ENCODE results near the gene GABBR2.

The GABBR2 gene

DNA sequence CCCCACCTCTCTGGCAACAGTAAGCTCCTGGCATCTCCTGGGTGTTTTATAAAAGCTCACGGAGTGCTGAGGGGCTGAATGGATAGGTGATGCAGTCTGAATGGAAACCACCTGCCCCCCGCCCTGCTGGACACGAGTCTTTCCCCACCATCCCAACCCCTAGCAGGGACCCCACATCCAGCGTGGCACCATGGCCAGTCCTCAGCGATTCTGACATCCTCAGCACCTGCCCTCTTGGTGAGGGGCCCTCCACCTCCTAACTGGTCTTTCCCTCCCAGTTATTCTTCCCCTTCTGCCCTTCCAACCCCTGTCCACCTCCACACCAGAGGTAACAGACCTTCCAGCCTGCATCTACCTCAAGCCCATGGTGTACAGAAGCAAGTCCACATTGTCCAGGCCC, 38.7 kb upstream of the GABBR2 start:
- ATAC-seq (ENCODE audit: low read depth): no peak
- TF ChIP-seq, protein P1, sequence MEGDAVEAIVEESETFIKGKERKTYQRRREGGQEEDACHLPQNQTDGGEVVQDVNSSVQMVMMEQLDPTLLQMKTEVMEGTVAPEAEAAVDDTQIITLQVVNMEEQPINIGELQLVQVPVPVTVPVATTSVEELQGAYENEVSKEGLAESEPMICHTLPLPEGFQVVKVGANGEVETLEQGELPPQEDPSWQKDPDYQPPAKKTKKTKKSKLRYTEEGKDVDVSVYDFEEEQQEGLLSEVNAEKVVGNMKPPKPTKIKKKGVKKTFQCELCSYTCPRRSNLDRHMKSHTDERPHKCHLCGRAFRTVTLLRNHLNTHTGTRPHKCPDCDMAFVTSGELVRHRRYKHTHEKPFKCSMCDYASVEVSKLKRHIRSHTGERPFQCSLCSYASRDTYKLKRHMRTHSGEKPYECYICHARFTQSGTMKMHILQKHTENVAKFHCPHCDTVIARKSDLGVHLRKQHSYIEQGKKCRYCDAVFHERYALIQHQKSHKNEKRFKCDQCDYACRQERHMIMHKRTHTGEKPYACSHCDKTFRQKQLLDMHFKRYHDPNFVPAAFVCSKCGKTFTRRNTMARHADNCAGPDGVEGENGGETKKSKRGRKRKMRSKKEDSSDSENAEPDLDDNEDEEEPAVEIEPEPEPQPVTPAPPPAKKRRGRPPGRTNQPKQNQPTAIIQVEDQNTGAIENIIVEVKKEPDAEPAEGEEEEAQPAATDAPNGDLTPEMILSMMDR (IDR thresholded peaks at IDR 0.05; ENCODE audit: poor library complexity, severe bottlenecking): no peak
- H3K27me3 ChIP-seq (ENCODE audit: insufficient read depth, poor library complexity, severe bottlenecking): no peaks in the 10 kb centered on the region
- no peaks in the 10 kb centered on the region for H3K36me3 ChIP-seq (ENCODE audit: low read depth)
- no peak overlapping the region for H3K27ac ChIP-seq (ENCODE audit: poor library complexity, severe bottlenecking)
- no peaks in the 10 kb centered on the region for H3K4me1 ChIP-seq (ENCODE audit: insufficient read depth, poor library complexity, severe bottlenecking)
- DNase-seq (ENCODE audit: low spot score): no peak
- H3K4me3 ChIP-seq (ENCODE audit: severe bottlenecking): no peak overlapping the region
- H3K9me3 ChIP-seq (ENCODE audit: severe bottlenecking): no peaks in the 10 kb centered on the region

DNA sequence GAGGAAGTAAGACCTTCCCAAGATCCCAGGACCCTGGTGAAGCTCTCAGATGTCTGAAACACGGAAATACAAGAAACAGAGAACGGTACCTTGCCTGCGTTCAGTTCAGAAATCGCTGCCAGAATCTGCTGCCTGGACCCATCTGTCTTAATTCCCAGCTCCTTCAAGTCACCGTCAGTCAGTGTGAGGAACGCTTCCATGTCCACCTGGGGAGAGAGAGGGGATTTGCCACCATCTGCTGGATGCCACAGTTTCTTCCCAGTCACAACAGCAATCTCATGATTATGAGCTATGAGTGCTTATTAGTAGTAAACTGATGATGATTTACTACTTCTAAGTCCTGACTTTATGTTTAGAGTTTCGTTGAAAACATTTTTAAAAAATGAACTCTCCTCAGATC, 36.7 kb upstream of the GABBR2 start:
- H3K4me1 ChIP-seq (ENCODE audit: insufficient read depth, poor library complexity, severe bottlenecking): no peaks in the 10 kb centered on the region
- no peak overlapping the region for H3K27ac ChIP-seq (ENCODE audit: poor library complexity, severe bottlenecking)
- H3K27me3 ChIP-seq (ENCODE audit: insufficient read depth, poor library complexity, severe bottlenecking): no peaks in the 10 kb centered on the region
- H3K36me3 ChIP-seq (ENCODE audit: low read depth): no peaks in the 10 kb centered on the region
- no peak for DNase-seq (ENCODE audit: low spot score)
- no peaks in the 10 kb centered on the region for H3K9me3 ChIP-seq (ENCODE audit: severe bottlenecking)
- TF ChIP-seq, protein P1 (IDR thresholded peaks at IDR 0.05; ENCODE audit: poor library complexity, severe bottlenecking): no peak
- ATAC-seq (ENCODE audit: low read depth): no peak
- H3K4me3 ChIP-seq (ENCODE audit: severe bottlenecking): no peak overlapping the region

DNA sequence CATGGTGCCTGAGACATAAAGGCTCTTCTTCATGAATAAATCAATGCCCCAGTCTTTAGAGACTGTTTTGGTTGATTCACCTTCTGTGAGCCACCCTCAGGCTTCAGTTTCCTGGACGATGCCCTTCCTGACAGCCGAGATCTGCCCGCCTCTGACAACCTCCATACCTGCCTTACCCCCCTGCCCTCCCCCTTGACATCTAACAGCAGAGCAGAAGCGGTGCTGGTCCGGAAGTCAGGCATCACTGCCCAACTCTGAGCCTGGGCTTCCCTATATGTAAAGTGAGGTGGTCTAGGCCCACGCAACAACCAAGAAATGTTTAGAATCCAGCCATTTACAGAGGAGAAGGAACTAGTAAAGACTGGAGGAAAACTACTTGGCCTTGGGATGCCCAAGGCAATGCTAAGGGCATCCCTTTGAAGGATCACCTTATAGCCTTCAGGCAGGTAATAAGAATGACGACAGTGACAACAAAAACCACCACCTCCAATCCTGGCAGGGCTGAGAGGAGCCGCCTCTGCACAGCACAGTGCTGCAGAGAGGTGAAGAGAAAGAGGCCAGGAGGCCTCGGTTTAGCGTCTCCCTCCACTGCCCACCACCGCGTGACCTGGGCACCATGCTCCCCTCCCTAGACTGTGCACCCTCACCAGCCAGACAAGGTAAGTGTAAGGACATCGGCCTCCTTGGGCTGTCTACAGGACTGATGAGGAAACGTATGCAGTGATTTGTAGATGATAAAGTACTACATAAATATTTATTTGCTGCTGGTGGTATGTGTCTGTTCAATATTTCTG, 35.3 kb upstream of the GABBR2 start:
- TF ChIP-seq, protein P1 (IDR thresholded peaks at IDR 0.05; ENCODE audit: poor library complexity, severe bottlenecking): no peak
- Histone ChIP-seq H3K4me3 (ENCODE audit: severe bottlenecking) (no peak overlapping the region), H3K27me3 (ENCODE audit: insufficient read depth, poor library complexity, severe bottlenecking) (no peaks in the 10 kb centered on the region), H3K4me1 (ENCODE audit: insufficient read depth, poor library complexity, severe bottlenecking) (no peaks in the 10 kb centered on the region), H3K36me3 (ENCODE audit: low read depth) (no peaks in the 10 kb centered on the region), H3K9me3 (ENCODE audit: severe bottlenecking) (no peaks in the 10 kb centered on the region), H3K27ac (ENCODE audit: poor library complexity, severe bottlenecking) (no peak overlapping the region)
- DNase-seq (ENCODE audit: low spot score) (no peak), ATAC-seq (ENCODE audit: low read depth) (no peak)

DNA sequence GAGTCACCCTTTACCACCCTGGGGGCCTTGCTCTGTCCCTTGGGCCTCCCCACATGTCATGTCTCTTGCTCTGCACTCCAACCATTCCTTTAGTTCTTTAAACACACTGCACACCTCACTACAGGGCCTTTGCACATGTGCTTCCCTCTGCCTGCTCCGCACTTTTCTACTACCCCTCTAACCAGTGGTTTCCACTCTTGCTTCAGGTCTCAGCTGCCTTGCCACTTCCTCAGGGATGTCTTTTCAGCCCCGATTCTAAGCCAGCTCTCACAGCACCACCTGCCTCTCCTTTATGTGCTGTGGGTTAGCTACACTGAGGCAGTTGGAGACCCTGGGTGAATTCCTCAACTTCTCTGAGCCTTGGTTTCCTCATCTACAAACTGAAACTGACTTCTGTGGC, 34.6 kb upstream of the GABBR2 start:
- H3K4me3 ChIP-seq (ENCODE audit: severe bottlenecking): no peak overlapping the region
- DNase-seq (ENCODE audit: low spot score) (no peak), ATAC-seq (ENCODE audit: low read depth) (no peak)
- no peaks in the 10 kb centered on the region for H3K27me3 ChIP-seq (ENCODE audit: insufficient read depth, poor library complexity, severe bottlenecking)
- no peaks in the 10 kb centered on the region for H3K4me1 ChIP-seq (ENCODE audit: insufficient read depth, poor library complexity, severe bottlenecking)
- no peaks in the 10 kb centered on the region for H3K36me3 ChIP-seq (ENCODE audit: low read depth)
- H3K9me3 ChIP-seq (ENCODE audit: severe bottlenecking): no peaks in the 10 kb centered on the region
- H3K27ac ChIP-seq (ENCODE audit: poor library complexity, severe bottlenecking): no peak overlapping the region
- TF ChIP-seq, protein P1 (IDR thresholded peaks at IDR 0.05; ENCODE audit: poor library complexity, severe bottlenecking): no peak
